ENCODE results near the gene ETS2. TPM values are rescaled to one million over a fixed set of nuclear protein-coding genes. Genes with fewer than 3 reads are reported as not detected.

The ETS2 gene
- total and polyA plus RNA-seq, 2 of the 8 experiments (the other 6 are each of a cell fraction or from before 2014, with no cell fraction given): 11.0 to 45.1 TPM

GRCh38 chr21:38780879-38781278 is 24.9 kb upstream of the ETS2 start:
- WGBS, 2 experiments (ENCODE audit: extremely low coverage in 1 of 2, insufficient coverage in 1 of 2, insufficient read length in 1 of 2, insufficient replicate concordance in 2 of 2, low coverage in 1 of 2, low lambda C conversion rate in 2 of 2, missing lambda C conversion rate in 1 of 2): 86% methylated on average over 2 of the region's 2 CpGs; no CpG with 5 or more reads in 1 of the 2 experiments
- H2BK5ac ChIP-seq (ENCODE audit: low read depth, low read length): no peak overlapping the region
- H3K14ac ChIP-seq (ENCODE audit: insufficient read length): no peak overlapping the region
- H4K8ac ChIP-seq (ENCODE audit: extremely low read depth, insufficient read depth, low read length): no peak overlapping the region
- no peaks in the 10 kb centered on the region for H3K79me2 ChIP-seq (ENCODE audit: control insufficient read depth in 1 of 2, insufficient read depth in 2 of 2, low read length in 2 of 2)
- H3K27me3 ChIP-seq (replicated peaks in 1 of 4; ENCODE audit: control insufficient read depth in 3 of 4, extremely low read depth in 1 of 4, insufficient read depth in 3 of 4, low read length in 3 of 4): no peaks in the 10 kb centered on the region
- H3K56ac ChIP-seq (replicated peaks; ENCODE audit: insufficient read length, low read depth, low read length): no peak overlapping the region
- H2BK120ac ChIP-seq (replicated peaks; ENCODE audit: low read depth, low read length): no peak overlapping the region
- no peak overlapping the region for H3K4me3 ChIP-seq (ENCODE audit: extremely low read depth in 1 of 4, insufficient read depth in 2 of 4, low read depth in 3 of 4, low read length in 4 of 4)
- no peak for FAIRE-seq
- no peak overlapping the region for H4K91ac ChIP-seq (replicated peaks; ENCODE audit: insufficient read length, low read length)
- POLR2A ChIA-PET (ENCODE audit: partially characterized antibody): no interaction called here
- no peak overlapping the region for H3K4me2 ChIP-seq (ENCODE audit: insufficient read depth in 1 of 2, low read depth in 2 of 2, low read length in 2 of 2)
- H2AFZ ChIP-seq (ENCODE audit: low read length): no peak overlapping the region
- no peaks in the 10 kb centered on the region for H3K79me1 ChIP-seq (ENCODE audit: low read depth, low read length)
- no peak overlapping the region for H3K18ac ChIP-seq (ENCODE audit: extremely low read depth, low read length)
- CTCF ChIA-PET (ENCODE audit: partially characterized antibody): interaction anchor here (0.6 to 1.5 kb wide), 3 partner anchors 10 to 129 kb away, joined by 3 to 7 read pairs (median 3); no protein-coding TSS in a partner anchor
- H3K9ac ChIP-seq (replicated peaks in 1 of 4; ENCODE audit: extremely low read depth in 1 of 4, low read depth in 3 of 4, low read length in 3 of 4): no peak overlapping the region
- H2AK5ac ChIP-seq (ENCODE audit: low read depth, low read length): no peak overlapping the region
- no peaks in the 10 kb centered on the region for H4K20me1 ChIP-seq (replicated peaks in 1 of 2; ENCODE audit: control insufficient read depth in 1 of 2, insufficient read depth in 2 of 2, low read length in 2 of 2)
- H3K4ac ChIP-seq (replicated peaks; ENCODE audit: insufficient read length, low read depth, low read length): no peak overlapping the region
- no peak overlapping the region for H2BK20ac ChIP-seq (ENCODE audit: low read length)
- no peak for DNase-seq (ENCODE audit: low read depth in 1 of 2, low spot score in 2 of 2)
- no peaks in the 10 kb centered on the region for H3K23me2 ChIP-seq (ENCODE audit: low read depth, low read length)
- no peaks in the 10 kb centered on the region for H3K4me1 ChIP-seq (replicated peaks in 1 of 4; ENCODE audit: control insufficient read depth in 3 of 4, insufficient read depth in 4 of 4, low read length in 3 of 4)
- peaks cover 14 to 15% of the 10 kb centered on the region in 2 experiments; a peak in 3 of 4 replicates for H3K9me3 ChIP-seq (ENCODE audit: insufficient read depth in 2 of 2, low read depth in 1 of 2, low read length in 1 of 2)
- H4K5ac ChIP-seq (ENCODE audit: insufficient read length, low read depth, low read length): no peak overlapping the region
- H2BK12ac ChIP-seq (ENCODE audit: low read depth, low read length): no peak overlapping the region
- no peak overlapping the region for H2BK15ac ChIP-seq (ENCODE audit: low read length)
- H3K36me3 ChIP-seq (ENCODE audit: control insufficient read depth in 2 of 4, insufficient read depth in 4 of 4, low read length in 3 of 4): no peaks in the 10 kb centered on the region
- no peak overlapping the region for H3K27ac ChIP-seq (ENCODE audit: low read depth, low read length)
- H3K23ac ChIP-seq (ENCODE audit: insufficient read length): no peak overlapping the region
- TF ChIP-seq CHD1 (IDR thresholded peaks at IDR 0.05; ENCODE audit: low read depth, low read length) (no peak), SAP30 (IDR thresholded peaks at IDR 0.05; ENCODE audit: insufficient read depth, insufficient replicate concordance, low read length) (no peak), CREB1 (IDR thresholded peaks at IDR 0.05) (no peak), CBX8 (IDR thresholded peaks at IDR 0.05; ENCODE audit: borderline replicate concordance, low read depth, low read length) (no peak), USF2 (IDR thresholded peaks at IDR 0.05; ENCODE audit: low read length) (no peak), CTCF (IDR thresholded peaks at IDR 0.05; ENCODE audit: control extremely low read depth in 1 of 3, insufficient read depth in 1 of 3, low read depth in 1 of 3, low read length in 3 of 3) (no peak), TEAD4 (IDR thresholded peaks at IDR 0.05; ENCODE audit: low read depth, low read length) (no peak), HDAC2 (IDR thresholded peaks at IDR 0.05; ENCODE audit: borderline replicate concordance in 1 of 2, low read depth in 2 of 2, low read length in 2 of 2) (no peak), SP2 (IDR thresholded peaks at IDR 0.05; ENCODE audit: low read length) (no peak)
- TF ChIP-seq, protein P1, sequence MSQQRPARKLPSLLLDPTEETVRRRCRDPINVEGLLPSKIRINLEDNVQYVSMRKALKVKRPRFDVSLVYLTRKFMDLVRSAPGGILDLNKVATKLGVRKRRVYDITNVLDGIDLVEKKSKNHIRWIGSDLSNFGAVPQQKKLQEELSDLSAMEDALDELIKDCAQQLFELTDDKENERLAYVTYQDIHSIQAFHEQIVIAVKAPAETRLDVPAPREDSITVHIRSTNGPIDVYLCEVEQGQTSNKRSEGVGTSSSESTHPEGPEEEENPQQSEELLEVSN (IDR thresholded peaks at IDR 0.05): no peak
